CD4-positive, alpha-beta T cell treated with Interleukin-1 beta for 1 hour (primary cell): ENCODE results near the gene DTNBP1.

Experiments
- DNase-seq, 2 donors: peaks; one replicate each; pipeline ENCODE4 v3.0.0-alpha.2; 2020 to 2022

The DTNBP1 gene

GRCh38 chr6:15474196-15474595, 188.6 kb downstream of the DTNBP1 start:
- DNase-seq = no peak

GRCh38 chr6:15473741-15474161, 189.1 kb downstream of the DTNBP1 start:
- no peak for DNase-seq

GRCh38 chr6:15473174-15473573, 189.7 kb downstream of the DTNBP1 start:
- no peak for DNase-seq
